Nephron (organoid): ENCODE results near the gene PLEKHG5.

Experiments used
- H3K27ac Mint-ChIP-seq, 3 experiments: 2 replicates each; pipeline ENCODE4 v1.8.0; 2020; ENCODE audit warnings: mixed read lengths in 3 of 3, mild to moderate bottlenecking in 2 of 3, moderate library complexity in 1 of 3
- H3K27me3 Mint-ChIP-seq: 2 replicates; pipeline ENCODE4 v1.8.0; 2021; ENCODE audit warnings: low read depth, mild to moderate bottlenecking, moderate library complexity, mixed read lengths
- H3K36me3 Mint-ChIP-seq: 2 replicates; pipeline ENCODE4 v1.8.0; 2020; ENCODE audit warnings: low read depth, mixed read lengths
- H3K4me1 Mint-ChIP-seq: 2 replicates; pipeline ENCODE4 v1.8.0; 2020; ENCODE audit warnings: mixed read lengths
- H3K4me3 Mint-ChIP-seq, 3 experiments: 2 replicates each; pipeline ENCODE4 v1.8.0; 2020; ENCODE audit warnings: mild to moderate bottlenecking in 3 of 3, mixed read lengths in 3 of 3, moderate library complexity in 2 of 3
- H3K9me3 Mint-ChIP-seq: 2 replicates; pipeline ENCODE4 v1.8.0; 2020; ENCODE audit warnings: mixed read lengths
- CTCF ChIP-seq, 3 experiments: fragments of 200-600 bp; sonication (generic); IDR thresholded peaks; one replicate each; pipeline ENCODE4 v1.5.0; 2021; ENCODE audit warnings: antibody characterized with exemption in 3 of 3; ENCODE audit not compliant: unreplicated experiment in 3 of 3

PLEKHG5 gene

GRCh38 chr1:6476483-6476882 lies 15.0 kb downstream of the PLEKHG5 start:
- Mint-ChIP-seq H3K27ac (peak overlapping the region in 1 of 3 experiments; percentile 87), H3K4me3 (no peak overlapping the region), H3K27me3 (no peaks in the 10 kb centered on the region), H3K4me1 (peaks cover 8% of the 10 kb centered on the region), H3K36me3 (peaks cover 7% of the 10 kb centered on the region), H3K9me3 (no peaks in the 10 kb centered on the region)
- TF ChIP-seq CTCF (IDR thresholded peaks at IDR 0.05; ENCODE audit: unreplicated experiment in 3 of 3): no peak

- peaks cover 8% of the 10 kb centered on the region for H3K4me1 Mint-ChIP-seq
- H3K36me3 Mint-ChIP-seq: peaks cover 7% of the 10 kb centered on the region
- peak; percentile 91 to 94 (median 93) for TF ChIP-seq CTCF (IDR thresholded peaks at IDR 0.05; ENCODE audit: unreplicated experiment in 3 of 3)
- H3K4me3 Mint-ChIP-seq: no peak overlapping the region
- H3K9me3 Mint-ChIP-seq: no peaks in the 10 kb centered on the region
- H3K27me3 Mint-ChIP-seq: no peaks in the 10 kb centered on the region
- H3K27ac Mint-ChIP-seq: no peak overlapping the region
Measured at GRCh38 chr1:6475381-6476133, 15.9 kb downstream of the PLEKHG5 start.

GRCh38 chr1:6474815-6475282 lies 16.6 kb downstream of the PLEKHG5 start:
- no peak for TF ChIP-seq CTCF (IDR thresholded peaks at IDR 0.05; ENCODE audit: unreplicated experiment in 3 of 3)
- no peaks in the 10 kb centered on the region for H3K9me3 Mint-ChIP-seq
- H3K4me3 Mint-ChIP-seq: no peak overlapping the region
- peak overlapping the region in 1 of 3 experiments; percentile 40 for H3K27ac Mint-ChIP-seq
- no peaks in the 10 kb centered on the region for H3K27me3 Mint-ChIP-seq
- H3K4me1 Mint-ChIP-seq: peaks cover 8% of the 10 kb centered on the region
- peaks cover 7% of the 10 kb centered on the region for H3K36me3 Mint-ChIP-seq

- H3K9me3 Mint-ChIP-seq: no peaks in the 10 kb centered on the region
- no peak overlapping the region for H3K4me3 Mint-ChIP-seq
- H3K4me1 Mint-ChIP-seq: peaks cover 8% of the 10 kb centered on the region
- no peak for TF ChIP-seq CTCF (IDR thresholded peaks at IDR 0.05; ENCODE audit: unreplicated experiment in 3 of 3)
- no peaks in the 10 kb centered on the region for H3K27me3 Mint-ChIP-seq
- H3K27ac Mint-ChIP-seq: peak overlapping the region in 1 of 3 experiments; percentile 40
- peaks cover 9% of the 10 kb centered on the region for H3K36me3 Mint-ChIP-seq
Measured at GRCh38 chr1:6473974-6474814, 17.3 kb downstream of the PLEKHG5 start.

GRCh38 chr1:6473156-6473555 lies 18.3 kb downstream of the PLEKHG5 start:
- H3K4me3 Mint-ChIP-seq: no peak overlapping the region
- no peaks in the 10 kb centered on the region for H3K27me3 Mint-ChIP-seq
- peaks cover 15% of the 10 kb centered on the region for H3K36me3 Mint-ChIP-seq
- peaks cover 8% of the 10 kb centered on the region for H3K4me1 Mint-ChIP-seq
- no peaks in the 10 kb centered on the region for H3K9me3 Mint-ChIP-seq
- H3K27ac Mint-ChIP-seq: no peak overlapping the region
- TF ChIP-seq CTCF (IDR thresholded peaks at IDR 0.05; ENCODE audit: unreplicated experiment in 3 of 3): no peak
